ENCODE data around the gene STK35. TPM values are rescaled to one million over a fixed set of nuclear protein-coding genes. Genes with fewer than 3 reads are reported as not detected.
A peak's percentile ranks its signal among the peaks of the same experiment; 100 is the strongest.

STK35 gene
- total RNA-seq, 4 donors from 2014 or later, result 15.6 to 20.3 (median 17.9) TPM

DNA sequence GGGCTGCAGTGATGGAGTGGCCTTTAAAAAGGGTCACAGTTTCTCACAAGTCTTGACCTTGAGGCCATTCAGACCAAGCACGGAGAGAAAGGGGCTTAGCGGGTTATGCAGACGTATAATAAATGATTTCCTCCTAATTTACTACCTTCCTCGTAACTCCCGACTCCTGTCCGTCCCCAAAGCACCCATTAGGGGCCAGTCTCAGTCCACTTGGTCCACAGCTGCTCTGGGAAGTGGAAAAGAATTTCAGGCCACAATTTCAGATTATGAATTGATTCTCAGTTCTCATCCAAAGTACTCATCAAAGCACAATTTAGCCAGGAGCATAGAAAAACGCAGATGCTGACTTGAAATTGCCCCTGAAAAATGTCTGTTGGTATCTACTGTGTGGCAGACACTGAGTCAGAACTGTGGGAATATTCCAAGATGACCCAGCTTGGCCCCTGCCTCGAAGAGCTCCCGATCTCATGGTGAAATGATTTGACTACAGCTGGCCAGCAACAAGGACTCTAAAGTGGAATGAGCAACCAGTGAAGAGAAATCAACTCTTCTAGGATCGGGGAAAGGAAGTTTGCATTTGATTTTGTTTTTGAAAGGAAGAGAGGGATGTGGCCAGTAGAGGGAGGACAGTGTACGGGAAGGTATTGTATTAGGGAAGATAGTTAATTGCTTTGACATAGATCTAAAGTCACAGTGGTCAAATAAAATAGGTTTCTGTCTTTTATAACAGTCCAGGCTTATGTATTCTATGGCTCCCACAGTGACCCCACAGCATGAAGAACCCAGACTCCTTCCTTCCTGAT, 15.2 kb upstream of the STK35 start:
- Histone ChIP-seq H3K9me3 (no peaks in the 10 kb centered on the region), H3K36me3 (no peaks in the 10 kb centered on the region), H3K27me3 (no peaks in the 10 kb centered on the region), H3K4me3 (replicated peaks in 1 of 3) (no peak overlapping the region), H3K27ac (no peak overlapping the region), H3K4me1 (no peaks in the 10 kb centered on the region)
- TF ChIP-seq, protein P1, sequence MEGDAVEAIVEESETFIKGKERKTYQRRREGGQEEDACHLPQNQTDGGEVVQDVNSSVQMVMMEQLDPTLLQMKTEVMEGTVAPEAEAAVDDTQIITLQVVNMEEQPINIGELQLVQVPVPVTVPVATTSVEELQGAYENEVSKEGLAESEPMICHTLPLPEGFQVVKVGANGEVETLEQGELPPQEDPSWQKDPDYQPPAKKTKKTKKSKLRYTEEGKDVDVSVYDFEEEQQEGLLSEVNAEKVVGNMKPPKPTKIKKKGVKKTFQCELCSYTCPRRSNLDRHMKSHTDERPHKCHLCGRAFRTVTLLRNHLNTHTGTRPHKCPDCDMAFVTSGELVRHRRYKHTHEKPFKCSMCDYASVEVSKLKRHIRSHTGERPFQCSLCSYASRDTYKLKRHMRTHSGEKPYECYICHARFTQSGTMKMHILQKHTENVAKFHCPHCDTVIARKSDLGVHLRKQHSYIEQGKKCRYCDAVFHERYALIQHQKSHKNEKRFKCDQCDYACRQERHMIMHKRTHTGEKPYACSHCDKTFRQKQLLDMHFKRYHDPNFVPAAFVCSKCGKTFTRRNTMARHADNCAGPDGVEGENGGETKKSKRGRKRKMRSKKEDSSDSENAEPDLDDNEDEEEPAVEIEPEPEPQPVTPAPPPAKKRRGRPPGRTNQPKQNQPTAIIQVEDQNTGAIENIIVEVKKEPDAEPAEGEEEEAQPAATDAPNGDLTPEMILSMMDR (IDR thresholded peaks at IDR 0.05), result no peak
- no peak for TF ChIP-seq POLR2A (IDR thresholded peaks at IDR 0.05)
- 54 to 64% methylated on average over 11 of the region's 11 CpGs for WGBS, 2 donors
- no peak for DNase-seq
- intact Hi-C loops (cut with DNase I), result no loop called here

DNA sequence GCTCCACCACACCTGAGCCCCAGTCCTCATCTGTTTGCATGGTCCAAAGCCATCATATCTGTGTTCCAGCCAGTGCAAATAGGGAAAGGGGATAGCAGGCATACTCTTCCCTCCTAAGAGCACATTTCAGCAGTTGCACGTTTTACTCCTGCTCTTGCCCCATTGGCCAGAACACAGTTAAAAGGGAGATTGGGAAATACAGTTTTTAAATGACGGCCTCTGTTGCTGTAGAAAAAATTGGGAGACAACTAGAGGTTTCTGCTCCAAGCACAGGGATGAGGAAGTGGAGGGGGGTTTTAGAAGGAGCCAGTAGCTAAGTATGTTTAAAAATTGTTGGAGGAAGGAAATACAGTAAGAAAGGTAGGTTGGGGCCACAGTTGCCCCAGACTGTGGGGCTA, 14.6 kb upstream of the STK35 start:
- Histone ChIP-seq H3K9me3 (no peaks in the 10 kb centered on the region), H3K4me3 (replicated peaks in 1 of 3) (no peak overlapping the region), H3K27ac (no peak overlapping the region), H3K27me3 (no peaks in the 10 kb centered on the region), H3K36me3 (no peaks in the 10 kb centered on the region), H3K4me1 (no peaks in the 10 kb centered on the region)
- 51 to 71% methylated on average over 2 of the region's 2 CpGs for WGBS, 2 donors
- intact Hi-C loops (cut with DNase I), result no loop called here
- TF ChIP-seq, protein P1 (IDR thresholded peaks at IDR 0.05), result no peak
- no peak for TF ChIP-seq POLR2A (IDR thresholded peaks at IDR 0.05)
- no peak for DNase-seq

DNA sequence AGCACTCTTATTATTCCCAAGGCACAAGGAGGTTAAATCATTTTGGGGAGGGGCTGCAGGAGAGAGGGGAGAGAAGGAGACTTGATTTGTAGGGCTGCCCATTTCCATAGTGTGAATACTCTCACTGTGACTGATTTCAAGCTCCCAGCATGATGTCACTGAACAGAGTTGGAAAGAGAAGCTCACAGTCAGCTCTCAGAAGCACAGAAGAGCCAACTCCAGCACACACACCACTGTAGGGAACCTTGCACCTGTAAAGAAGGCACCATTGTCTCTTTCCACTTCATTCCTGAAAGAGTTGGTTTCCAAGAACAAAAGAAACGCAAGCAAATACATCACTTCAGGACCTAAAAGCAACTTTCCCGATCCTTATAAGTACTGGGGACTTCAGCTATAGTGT, 12.7 kb upstream of the STK35 start:
- intact Hi-C loops (cut with DNase I), result no loop called here
- Histone ChIP-seq H3K9me3 (no peaks in the 10 kb centered on the region), H3K27me3 (no peaks in the 10 kb centered on the region), H3K27ac (no peak overlapping the region), H3K4me1 (no peaks in the 10 kb centered on the region), H3K36me3 (no peaks in the 10 kb centered on the region), H3K4me3 (replicated peaks in 1 of 3) (no peak overlapping the region)
- 23 to 28% methylated on average over 2 of the region's 2 CpGs for WGBS, 2 donors
- DNase-seq, result no peak
- TF ChIP-seq POLR2A (IDR thresholded peaks at IDR 0.05), result no peak
- TF ChIP-seq, protein P1 (IDR thresholded peaks at IDR 0.05), result no peak

DNA sequence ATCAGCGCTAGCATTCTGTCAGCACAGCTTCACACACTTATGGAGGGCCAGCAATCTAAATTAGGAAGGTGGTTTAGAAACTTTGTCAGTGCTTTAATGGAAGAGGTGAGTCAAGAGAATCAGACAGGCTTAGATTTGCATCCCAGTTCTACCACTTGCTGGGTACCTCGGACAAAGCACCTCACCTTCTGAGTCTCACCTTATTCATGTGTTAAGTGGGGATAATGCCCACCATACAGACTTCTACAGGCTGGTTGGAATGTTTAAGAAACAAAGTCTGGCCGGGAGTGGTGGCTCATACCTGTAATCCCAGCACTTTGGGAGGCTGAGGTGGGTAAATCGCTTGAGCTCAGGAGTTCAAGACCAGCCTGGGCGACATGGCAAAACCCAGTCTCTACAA, 12.2 kb upstream of the STK35 start:
- H3K36me3 ChIP-seq, result no peaks in the 10 kb centered on the region
- no peak overlapping the region for H3K4me3 ChIP-seq (replicated peaks in 1 of 3)
- no peak overlapping the region for H3K27ac ChIP-seq
- intact Hi-C loops (cut with DNase I), result no loop called here
- WGBS, 2 donors, result 56 to 74% methylated on average over 5 of the region's 5 CpGs
- H3K4me1 ChIP-seq, result no peaks in the 10 kb centered on the region
- no peaks in the 10 kb centered on the region for H3K9me3 ChIP-seq
- DNase-seq, result no peak
- no peak for TF ChIP-seq POLR2A (IDR thresholded peaks at IDR 0.05)
- TF ChIP-seq, protein P1 (IDR thresholded peaks at IDR 0.05), result no peak
- no peaks in the 10 kb centered on the region for H3K27me3 ChIP-seq

DNA sequence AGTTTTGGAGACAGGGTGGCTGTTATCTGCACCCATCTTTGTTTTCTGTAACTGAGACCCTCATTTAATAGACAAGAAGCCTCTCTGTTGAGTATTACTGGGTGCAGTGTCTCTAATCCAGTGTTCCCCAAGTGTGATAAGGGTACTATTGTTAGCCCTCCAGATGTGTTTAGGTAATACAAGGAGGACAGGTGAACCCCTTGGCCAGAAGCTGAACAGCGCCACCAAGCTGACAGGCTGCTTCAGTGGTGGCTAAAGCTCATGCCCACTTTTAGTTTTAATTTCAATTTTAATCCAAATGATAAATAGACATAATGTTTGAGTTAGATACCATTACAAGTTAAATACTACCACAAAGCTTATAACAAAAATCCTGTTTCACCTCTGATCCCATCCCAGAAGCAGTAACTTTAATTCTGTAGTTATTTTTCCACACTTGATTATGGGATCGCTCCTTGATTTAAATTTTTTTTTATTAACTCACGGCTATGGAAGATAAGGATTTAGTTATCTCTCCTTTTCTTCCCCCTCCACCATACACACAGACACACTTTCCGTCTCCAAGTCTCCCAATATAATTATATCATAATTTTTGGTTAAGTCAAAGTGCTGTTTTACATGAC, 8.4 kb upstream of the STK35 start:
- DNase-seq, result peak in 1 of 2 donors; percentile 9
- Histone ChIP-seq H3K27ac (no peak overlapping the region), H3K27me3 (no peaks in the 10 kb centered on the region), H3K36me3 (no peaks in the 10 kb centered on the region), H3K4me3 (replicated peaks in 1 of 3) (no peak overlapping the region), H3K4me1 (no peaks in the 10 kb centered on the region), H3K9me3 (no peaks in the 10 kb centered on the region)
- WGBS, 2 donors, result 55 to 58% methylated on average over 4 of the region's 4 CpGs
- intact Hi-C loops (cut with DNase I), result no loop called here
- no peak for TF ChIP-seq POLR2A (IDR thresholded peaks at IDR 0.05)
- TF ChIP-seq, protein P1 (IDR thresholded peaks at IDR 0.05), result peak in 2 of 6 experiments; percentile 16 to 40
